ENCODE data around the gene ASB13.

ASB13 gene

DNA sequence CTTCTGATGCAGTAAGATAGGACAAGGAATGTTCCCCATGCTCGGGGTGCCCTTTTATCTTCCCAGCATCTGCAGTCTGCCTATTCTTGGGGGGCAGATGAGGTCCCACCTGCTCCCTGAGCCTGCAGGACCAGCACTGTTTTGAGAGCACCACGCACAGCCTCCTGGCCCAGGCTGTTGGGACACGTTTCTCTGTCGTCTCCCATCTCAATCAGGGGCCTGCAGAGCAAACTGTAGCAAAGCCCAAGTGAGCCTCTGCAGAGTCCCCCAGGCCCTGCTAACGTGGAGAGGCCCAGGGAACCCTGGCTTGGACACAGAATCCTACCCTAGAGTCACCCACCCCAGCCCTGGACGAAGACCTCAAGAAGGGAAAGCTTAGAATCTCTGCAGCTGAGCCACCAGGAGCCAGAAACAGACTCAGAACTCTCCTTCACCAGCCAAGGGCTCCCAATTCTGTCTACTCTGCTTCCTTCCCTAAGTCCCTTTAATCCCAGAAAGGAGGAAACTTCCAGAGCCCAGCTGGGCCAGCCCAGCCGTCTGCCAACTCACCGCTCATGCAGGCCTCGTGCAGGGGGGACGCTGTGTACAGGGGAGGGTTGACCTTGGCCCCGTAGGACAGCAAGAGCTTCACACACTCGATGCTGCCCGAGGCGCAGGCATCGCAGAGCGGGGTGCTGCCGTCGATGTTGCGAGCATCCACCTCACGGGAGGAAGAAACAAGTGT, 15.6 kb downstream of the ASB13 start:
- peaks cover 0 to 6% of the 10 kb centered on the region in 2 donors for H3K36me3 ChIP-seq (replicated peaks in 1 of 2; ENCODE audit: control insufficient read depth in 2 of 2, insufficient read depth in 2 of 2, low read length in 2 of 2)
- H3K9me3 ChIP-seq (replicated peaks in 1 of 2; ENCODE audit: control insufficient read depth in 2 of 2, insufficient read depth in 1 of 2, low read depth in 1 of 2, low read length in 2 of 2): peaks cover 0 to 2% of the 10 kb centered on the region in 2 donors
- H3K4me1 ChIP-seq (ENCODE audit: control insufficient read depth in 2 of 2, insufficient read depth in 1 of 2, low read depth in 1 of 2, low read length in 2 of 2): peaks cover 0 to 6% of the 10 kb centered on the region in 2 donors
- H4K8ac ChIP-seq (ENCODE audit: low read depth, low read length): no peak overlapping the region
- no peak overlapping the region for H2BK5ac ChIP-seq (ENCODE audit: low read length)
- no peak overlapping the region for H2BK120ac ChIP-seq (ENCODE audit: low read depth, low read length)
- DNase-seq (ENCODE audit: low spot score): no peak
- peak overlapping the region; percentile 84 for H3K9ac ChIP-seq (ENCODE audit: low read depth, low read length, poor library complexity)
- no peak overlapping the region for H3K4me3 ChIP-seq (ENCODE audit: low read length in 2 of 2)
- no peak overlapping the region for H4K91ac ChIP-seq (ENCODE audit: low read depth, low read length, poor library complexity)
- no peak overlapping the region for H2AK5ac ChIP-seq (ENCODE audit: low read depth, low read length)
- peaks cover 4% of the 10 kb centered on the region for H3K79me1 ChIP-seq (ENCODE audit: low read depth, low read length)
- H2BK12ac ChIP-seq (ENCODE audit: low read length): no peak overlapping the region
- H3K18ac ChIP-seq (ENCODE audit: low read length): no peak overlapping the region
- H3K4ac ChIP-seq (ENCODE audit: low read length): no peak overlapping the region
- peak overlapping the region; percentile 30 for H3K23ac ChIP-seq (ENCODE audit: low read depth, low read length, poor library complexity)
- H3K4me2 ChIP-seq (ENCODE audit: insufficient read depth, low read length, poor library complexity, severe bottlenecking): no peak overlapping the region
- H2BK15ac ChIP-seq (ENCODE audit: low read length): peak overlapping the region; percentile 30
- H3K27me3 ChIP-seq (ENCODE audit: control insufficient read depth in 3 of 3, insufficient read depth in 3 of 3, low read depth in 1 of 3, low read length in 3 of 3): no peaks in the 10 kb centered on the region
- no CpG with 5 or more reads among the region's 20 CpGs for WGBS, 2 donors (ENCODE audit: extremely low coverage in 2 of 2, insufficient read length in 2 of 2, insufficient replicate concordance in 1 of 2)
- H3K27ac ChIP-seq (replicated peaks; ENCODE audit: low read length): no peak overlapping the region
- no peak overlapping the region for H2AFZ ChIP-seq (ENCODE audit: low read length)
- H3K14ac ChIP-seq (ENCODE audit: low read length): no peak overlapping the region

GRCh38 chr10:5649746-5650145, 16.6 kb downstream of the ASB13 start:
- no peaks in the 10 kb centered on the region for H3K27me3 ChIP-seq (ENCODE audit: control insufficient read depth in 3 of 3, insufficient read depth in 3 of 3, low read depth in 1 of 3, low read length in 3 of 3)
- no peak for DNase-seq (ENCODE audit: low spot score)
- H3K4me1 ChIP-seq (ENCODE audit: control insufficient read depth in 2 of 2, insufficient read depth in 1 of 2, low read depth in 1 of 2, low read length in 2 of 2): peaks cover 0 to 4% of the 10 kb centered on the region in 2 donors
- no peak overlapping the region for H2AFZ ChIP-seq (ENCODE audit: low read length)
- no peak overlapping the region for H3K14ac ChIP-seq (ENCODE audit: low read length)
- H3K18ac ChIP-seq (ENCODE audit: low read length): no peak overlapping the region
- H3K4me2 ChIP-seq (ENCODE audit: insufficient read depth, low read length, poor library complexity, severe bottlenecking): no peak overlapping the region
- H2BK12ac ChIP-seq (ENCODE audit: low read length): no peak overlapping the region
- H3K4me3 ChIP-seq (ENCODE audit: low read length in 2 of 2): no peak overlapping the region
- H4K91ac ChIP-seq (ENCODE audit: low read depth, low read length, poor library complexity): no peak overlapping the region
- no peak overlapping the region for H4K8ac ChIP-seq (ENCODE audit: low read depth, low read length)
- H3K9ac ChIP-seq (ENCODE audit: low read depth, low read length, poor library complexity): no peak overlapping the region
- H3K79me1 ChIP-seq (ENCODE audit: low read depth, low read length): peaks cover 4% of the 10 kb centered on the region
- peaks cover 0 to 8% of the 10 kb centered on the region in 2 donors for H3K36me3 ChIP-seq (replicated peaks in 1 of 2; ENCODE audit: control insufficient read depth in 2 of 2, insufficient read depth in 2 of 2, low read length in 2 of 2)
- H2BK15ac ChIP-seq (ENCODE audit: low read length): no peak overlapping the region
- no peak overlapping the region for H3K23ac ChIP-seq (ENCODE audit: low read depth, low read length, poor library complexity)
- H2BK5ac ChIP-seq (ENCODE audit: low read length): no peak overlapping the region
- no peak overlapping the region for H2BK120ac ChIP-seq (ENCODE audit: low read depth, low read length)
- H2AK5ac ChIP-seq (ENCODE audit: low read depth, low read length): no peak overlapping the region
- WGBS, 2 donors (ENCODE audit: extremely low coverage in 2 of 2, insufficient read length in 2 of 2, insufficient replicate concordance in 1 of 2): no CpG with 5 or more reads among the region's 11 CpGs
- no peak overlapping the region for H3K27ac ChIP-seq (replicated peaks; ENCODE audit: low read length)
- H3K4ac ChIP-seq (ENCODE audit: low read length): no peak overlapping the region
- H3K9me3 ChIP-seq (replicated peaks in 1 of 2; ENCODE audit: control insufficient read depth in 2 of 2, insufficient read depth in 1 of 2, low read depth in 1 of 2, low read length in 2 of 2): peaks cover 0 to 2% of the 10 kb centered on the region in 2 donors

DNA sequence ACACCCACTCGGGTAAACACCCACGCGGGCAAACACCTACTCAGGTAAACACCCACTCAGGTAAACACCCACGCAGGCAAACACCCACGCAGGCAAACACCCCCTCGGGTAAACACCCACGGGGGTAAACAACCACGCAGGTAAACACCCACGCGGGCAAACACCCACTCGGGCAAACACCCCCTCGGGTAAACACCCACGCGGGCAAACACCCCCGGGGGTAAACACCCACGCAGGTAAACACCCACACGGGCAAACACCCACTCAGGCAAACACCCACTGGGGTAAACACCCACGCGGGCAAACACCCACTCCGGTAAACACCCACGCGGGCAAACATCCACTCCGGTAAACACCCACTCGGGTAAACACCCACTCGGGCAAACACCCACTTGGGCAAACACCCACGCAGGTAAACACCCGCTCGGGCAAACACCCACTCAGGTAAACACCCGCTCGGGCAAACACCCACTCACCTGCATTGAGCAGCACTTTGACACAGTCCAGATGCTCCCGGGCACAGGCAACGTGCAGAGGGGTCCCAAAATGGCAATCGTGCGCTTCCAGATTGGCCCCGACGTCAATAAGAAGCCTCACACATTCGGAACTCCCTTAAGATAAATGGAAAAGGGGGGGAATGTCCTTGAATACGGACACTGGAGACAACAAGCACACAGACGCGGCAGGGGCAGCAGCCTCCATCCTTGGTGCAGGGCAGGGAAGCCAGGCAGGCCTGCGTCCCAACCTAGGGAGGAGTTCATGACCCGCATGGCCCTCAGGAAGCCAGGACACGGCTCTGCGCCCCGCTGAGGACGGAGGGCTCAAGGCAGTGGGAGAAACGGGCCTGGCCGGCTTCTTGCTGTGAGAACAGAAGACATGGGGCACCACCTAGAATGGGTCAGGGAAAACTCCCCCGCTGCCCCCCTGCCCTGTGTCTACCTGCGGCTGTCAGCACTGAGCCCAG, 17.6 kb downstream of the ASB13 start:
- Histone ChIP-seq H4K8ac (ENCODE audit: low read depth, low read length) (no peak overlapping the region), H2AK5ac (ENCODE audit: low read depth, low read length) (peak overlapping the region; percentile 18), H2BK120ac (ENCODE audit: low read depth, low read length) (no peak overlapping the region), H3K4me3 (ENCODE audit: low read length in 2 of 2) (no peak overlapping the region), H3K4ac (ENCODE audit: low read length) (no peak overlapping the region), H3K4me1 (ENCODE audit: control insufficient read depth in 2 of 2, insufficient read depth in 1 of 2, low read depth in 1 of 2, low read length in 2 of 2) (peaks cover 0 to 4% of the 10 kb centered on the region in 2 donors), H3K18ac (ENCODE audit: low read length) (peak overlapping the region; percentile 35), H3K79me1 (ENCODE audit: low read depth, low read length) (peaks cover 4% of the 10 kb centered on the region), H3K23ac (ENCODE audit: low read depth, low read length, poor library complexity) (peak overlapping the region; percentile 77), H2BK12ac (ENCODE audit: low read length) (no peak overlapping the region), H2BK15ac (ENCODE audit: low read length) (no peak overlapping the region), H2AFZ (ENCODE audit: low read length) (no peak overlapping the region), H4K91ac (ENCODE audit: low read depth, low read length, poor library complexity) (no peak overlapping the region), H3K9me3 (replicated peaks in 1 of 2; ENCODE audit: control insufficient read depth in 2 of 2, insufficient read depth in 1 of 2, low read depth in 1 of 2, low read length in 2 of 2) (peaks cover 0 to 2% of the 10 kb centered on the region in 2 donors), H3K9ac (ENCODE audit: low read depth, low read length, poor library complexity) (no peak overlapping the region), H3K27ac (replicated peaks; ENCODE audit: low read length) (no peak overlapping the region), H2BK5ac (ENCODE audit: low read length) (no peak overlapping the region), H3K4me2 (ENCODE audit: insufficient read depth, low read length, poor library complexity, severe bottlenecking) (no peak overlapping the region), H3K27me3 (ENCODE audit: control insufficient read depth in 3 of 3, insufficient read depth in 3 of 3, low read depth in 1 of 3, low read length in 3 of 3) (no peaks in the 10 kb centered on the region), H3K36me3 (replicated peaks in 1 of 2; ENCODE audit: control insufficient read depth in 2 of 2, insufficient read depth in 2 of 2, low read length in 2 of 2) (peaks cover 0 to 9% of the 10 kb centered on the region in 2 donors), H3K14ac (ENCODE audit: low read length) (no peak overlapping the region)
- WGBS, 2 donors (ENCODE audit: extremely low coverage in 2 of 2, insufficient read length in 2 of 2, insufficient replicate concordance in 1 of 2): no CpG with 5 or more reads among the region's 50 CpGs
- no peak for DNase-seq (ENCODE audit: low spot score)
